ENCODE results near the gene FBN1.

The FBN1 gene

GRCh38 chr15:48493763-48494225, 151.7 kb downstream of the FBN1 start:
- Histone ChIP-seq H3K36me3 (ENCODE audit: control insufficient read depth, insufficient read depth, low read length) (no peaks in the 10 kb centered on the region), H3K27me3 (ENCODE audit: control insufficient read depth, insufficient read depth, low read length) (no peaks in the 10 kb centered on the region), H3K9ac (ENCODE audit: low read depth, low read length) (no peak overlapping the region)

GRCh38 chr15:48493084-48493762, 152.3 kb downstream of the FBN1 start:
- H3K4me3 ChIP-seq (ENCODE audit: low read depth, low read length) = no peak overlapping the region
- H3K9ac ChIP-seq (ENCODE audit: low read depth, low read length) = no peak overlapping the region
- H3K36me3 ChIP-seq (ENCODE audit: control insufficient read depth, insufficient read depth, low read length) = no peaks in the 10 kb centered on the region

More at GRCh38 chr15:48493763-48494225, 151.7 kb downstream of the FBN1 start:
- Histone ChIP-seq H3K4me1 (ENCODE audit: control insufficient read depth, insufficient read depth, low read length) (no peaks in the 10 kb centered on the region), H3K9me3 (ENCODE audit: control insufficient read depth, insufficient read depth, low read length) (no peaks in the 10 kb centered on the region), H3K4me3 (ENCODE audit: low read depth, low read length) (no peak overlapping the region)

GRCh38 chr15:48486228-48486627, 159.3 kb downstream of the FBN1 start:
- Histone ChIP-seq H3K9me3 (ENCODE audit: control insufficient read depth, insufficient read depth, low read length) (no peaks in the 10 kb centered on the region), H3K36me3 (ENCODE audit: control insufficient read depth, insufficient read depth, low read length) (no peaks in the 10 kb centered on the region), H3K4me3 (ENCODE audit: low read depth, low read length) (no peak overlapping the region), H3K4me1 (ENCODE audit: control insufficient read depth, insufficient read depth, low read length) (peaks cover 4% of the 10 kb centered on the region), H3K9ac (ENCODE audit: low read depth, low read length) (no peak overlapping the region), H3K27me3 (ENCODE audit: control insufficient read depth, insufficient read depth, low read length) (no peaks in the 10 kb centered on the region)

More at GRCh38 chr15:48493084-48493762, 152.3 kb downstream of the FBN1 start:
- Histone ChIP-seq H3K4me1 (ENCODE audit: control insufficient read depth, insufficient read depth, low read length) (no peaks in the 10 kb centered on the region), H3K27me3 (ENCODE audit: control insufficient read depth, insufficient read depth, low read length) (no peaks in the 10 kb centered on the region), H3K9me3 (ENCODE audit: control insufficient read depth, insufficient read depth, low read length) (no peaks in the 10 kb centered on the region)

- Histone ChIP-seq H3K9ac (ENCODE audit: low read depth, low read length) (no peak overlapping the region), H3K4me1 (ENCODE audit: control insufficient read depth, insufficient read depth, low read length) (peaks cover 16% of the 10 kb centered on the region), H3K4me3 (ENCODE audit: low read depth, low read length) (no peak overlapping the region), H3K9me3 (ENCODE audit: control insufficient read depth, insufficient read depth, low read length) (no peaks in the 10 kb centered on the region), H3K27me3 (ENCODE audit: control insufficient read depth, insufficient read depth, low read length) (no peaks in the 10 kb centered on the region), H3K36me3 (ENCODE audit: control insufficient read depth, insufficient read depth, low read length) (no peaks in the 10 kb centered on the region)
Observed at GRCh38 chr15:48481802-48482201, 163.7 kb downstream of the FBN1 start.

GRCh38 chr15:48479751-48480150, 165.8 kb downstream of the FBN1 start:
- no peaks in the 10 kb centered on the region for H3K36me3 ChIP-seq (ENCODE audit: control insufficient read depth, insufficient read depth, low read length)
- H3K9ac ChIP-seq (ENCODE audit: low read depth, low read length) = no peak overlapping the region
- H3K27me3 ChIP-seq (ENCODE audit: control insufficient read depth, insufficient read depth, low read length) = no peaks in the 10 kb centered on the region
- H3K4me3 ChIP-seq (ENCODE audit: low read depth, low read length) = no peak overlapping the region
- H3K9me3 ChIP-seq (ENCODE audit: control insufficient read depth, insufficient read depth, low read length) = no peaks in the 10 kb centered on the region
- H3K4me1 ChIP-seq (ENCODE audit: control insufficient read depth, insufficient read depth, low read length) = peaks cover 16% of the 10 kb centered on the region

- H3K36me3 ChIP-seq (ENCODE audit: control insufficient read depth, insufficient read depth, low read length) = no peaks in the 10 kb centered on the region
- H3K9ac ChIP-seq (ENCODE audit: low read depth, low read length) = no peak overlapping the region
- no peak overlapping the region for H3K4me3 ChIP-seq (ENCODE audit: low read depth, low read length)
- H3K4me1 ChIP-seq (ENCODE audit: control insufficient read depth, insufficient read depth, low read length) = peaks cover 16% of the 10 kb centered on the region
- no peaks in the 10 kb centered on the region for H3K9me3 ChIP-seq (ENCODE audit: control insufficient read depth, insufficient read depth, low read length)
- H3K27me3 ChIP-seq (ENCODE audit: control insufficient read depth, insufficient read depth, low read length) = no peaks in the 10 kb centered on the region
Observed at GRCh38 chr15:48478581-48478980, 166.9 kb downstream of the FBN1 start.

GRCh38 chr15:48477795-48478360, 167.6 kb downstream of the FBN1 start:
- peaks cover 16% of the 10 kb centered on the region for H3K4me1 ChIP-seq (ENCODE audit: control insufficient read depth, insufficient read depth, low read length)
- no peaks in the 10 kb centered on the region for H3K9me3 ChIP-seq (ENCODE audit: control insufficient read depth, insufficient read depth, low read length)
- H3K9ac ChIP-seq (ENCODE audit: low read depth, low read length) = no peak overlapping the region
- H3K27me3 ChIP-seq (ENCODE audit: control insufficient read depth, insufficient read depth, low read length) = no peaks in the 10 kb centered on the region
- H3K4me3 ChIP-seq (ENCODE audit: low read depth, low read length) = no peak overlapping the region
- no peaks in the 10 kb centered on the region for H3K36me3 ChIP-seq (ENCODE audit: control insufficient read depth, insufficient read depth, low read length)

- Histone ChIP-seq H3K27me3 (ENCODE audit: control insufficient read depth, insufficient read depth, low read length) (no peaks in the 10 kb centered on the region), H3K9me3 (ENCODE audit: control insufficient read depth, insufficient read depth, low read length) (no peaks in the 10 kb centered on the region), H3K36me3 (ENCODE audit: control insufficient read depth, insufficient read depth, low read length) (no peaks in the 10 kb centered on the region), H3K4me3 (ENCODE audit: low read depth, low read length) (no peak overlapping the region), H3K4me1 (ENCODE audit: control insufficient read depth, insufficient read depth, low read length) (peaks cover 12% of the 10 kb centered on the region), H3K9ac (ENCODE audit: low read depth, low read length) (no peak overlapping the region)
Observed at GRCh38 chr15:48475600-48476395, 169.7 kb downstream of the FBN1 start.

- H3K4me1 ChIP-seq (ENCODE audit: control insufficient read depth, insufficient read depth, low read length) = peaks cover 5% of the 10 kb centered on the region
- H3K27me3 ChIP-seq (ENCODE audit: control insufficient read depth, insufficient read depth, low read length) = no peaks in the 10 kb centered on the region
- no peak overlapping the region for H3K4me3 ChIP-seq (ENCODE audit: low read depth, low read length)
- no peak overlapping the region for H3K9ac ChIP-seq (ENCODE audit: low read depth, low read length)
- H3K9me3 ChIP-seq (ENCODE audit: control insufficient read depth, insufficient read depth, low read length) = no peaks in the 10 kb centered on the region
- H3K36me3 ChIP-seq (ENCODE audit: control insufficient read depth, insufficient read depth, low read length) = no peaks in the 10 kb centered on the region
Observed at GRCh38 chr15:48473667-48474066, 171.8 kb downstream of the FBN1 start.

GRCh38 chr15:48472756-48473155, 172.8 kb downstream of the FBN1 start:
- H3K9me3 ChIP-seq (ENCODE audit: control insufficient read depth, insufficient read depth, low read length) = no peaks in the 10 kb centered on the region
- no peak overlapping the region for H3K9ac ChIP-seq (ENCODE audit: low read depth, low read length)
- H3K27me3 ChIP-seq (ENCODE audit: control insufficient read depth, insufficient read depth, low read length) = no peaks in the 10 kb centered on the region
- H3K4me3 ChIP-seq (ENCODE audit: low read depth, low read length) = no peak overlapping the region
- no peaks in the 10 kb centered on the region for H3K4me1 ChIP-seq (ENCODE audit: control insufficient read depth, insufficient read depth, low read length)
- H3K36me3 ChIP-seq (ENCODE audit: control insufficient read depth, insufficient read depth, low read length) = no peaks in the 10 kb centered on the region

GRCh38 chr15:48471073-48471472, 174.4 kb downstream of the FBN1 start:
- H3K36me3 ChIP-seq (ENCODE audit: control insufficient read depth, insufficient read depth, low read length) = no peaks in the 10 kb centered on the region
- H3K27me3 ChIP-seq (ENCODE audit: control insufficient read depth, insufficient read depth, low read length) = no peaks in the 10 kb centered on the region
- no peaks in the 10 kb centered on the region for H3K9me3 ChIP-seq (ENCODE audit: control insufficient read depth, insufficient read depth, low read length)
- H3K9ac ChIP-seq (ENCODE audit: low read depth, low read length) = no peak overlapping the region
- H3K4me1 ChIP-seq (ENCODE audit: control insufficient read depth, insufficient read depth, low read length) = no peaks in the 10 kb centered on the region
- H3K4me3 ChIP-seq (ENCODE audit: low read depth, low read length) = no peak overlapping the region

All from iPS-15b (cell line).